HepG2 (cell line): ENCODE measurements around the gene IQCE. TPM values are rescaled to one million over a fixed set of nuclear protein-coding genes. Genes with fewer than 3 reads are reported as not detected.
A peak's percentile ranks its signal among the peaks of the same experiment; 100 is the strongest.

Experiments
- ARID2 ChIP-seq: sonication (generic); formaldehyde crosslinking; IDR thresholded peaks from 2 replicates; pipeline ENCODE4 v1.8.1; 2022; ENCODE audit warnings: mild to moderate bottlenecking, missing genetic modification reagents, borderline replicate concordance
- CBX2 ChIP-seq, 2 experiments: fragments of 200-600 bp in 1 of 2; sonication (generic); formaldehyde crosslinking in 1 of 2; IDR thresholded peaks; 2 replicates each; pipeline versions ENCODE4 v1.7.0 to v1.8.1; 2018 to 2022; ENCODE audit warnings: low read depth in 2 of 2, low read length in 1 of 2, mild to moderate bottlenecking in 1 of 2, missing genetic modification reagents in 1 of 2
- DPF2 ChIP-seq: sonication (generic); formaldehyde crosslinking; IDR thresholded peaks from 2 replicates; pipeline ENCODE4 v1.4.0; 2020; ENCODE audit warnings: mild to moderate bottlenecking, low read depth, missing genetic modification reagents, borderline replicate concordance
- DR1 ChIP-seq: sonication (generic); formaldehyde crosslinking; IDR thresholded peaks from 2 replicates; pipeline ENCODE4 v1.8.0; 2021; ENCODE audit warnings: mild to moderate bottlenecking, missing genetic modification reagents, inconsistent platforms
- EED ChIP-seq: sonication (generic); formaldehyde crosslinking; IDR thresholded peaks from 2 replicates; pipeline ENCODE4 v1.5.0; 2020; ENCODE audit warnings: mild to moderate bottlenecking, missing genetic modification reagents
- GATAD1 ChIP-seq: IDR thresholded peaks from 2 replicates; pipeline ENCODE4 v1.6.1; 2016; ENCODE audit warnings: missing genetic modification reagents, missing compliant biosample characterization
- HNRNPUL1 ChIP-seq: fragments of 200-400 bp; formaldehyde crosslinking; IDR thresholded peaks from 2 replicates; pipeline ENCODE4 v1.6.1; 2017; ENCODE audit warnings: low read depth, mild to moderate bottlenecking, low read length, moderate library complexity
- HOXD1 ChIP-seq: sonication (generic); formaldehyde crosslinking; IDR thresholded peaks from 2 replicates; pipeline ENCODE4 v1.5.0; 2020; ENCODE audit warnings: missing genetic modification reagents
- IRX3 ChIP-seq: sonication (generic); formaldehyde crosslinking; IDR thresholded peaks from 2 replicates; pipeline ENCODE4 v1.8.1; 2023; ENCODE audit warnings: mild to moderate bottlenecking, low read depth, missing genetic modification reagents, borderline replicate concordance
- MIER2 ChIP-seq: IDR thresholded peaks from 2 replicates; pipeline ENCODE4 v1.6.1; 2016; ENCODE audit warnings: missing biosample characterization, missing genetic modification reagents
- NCOA2 ChIP-seq: sonication (generic); formaldehyde crosslinking; IDR thresholded peaks from 2 replicates; pipeline ENCODE4 v1.8.0; 2022; ENCODE audit warnings: inconsistent platforms
- PAX8 ChIP-seq: sonication (generic); formaldehyde crosslinking; IDR thresholded peaks from 2 replicates; pipeline ENCODE4 v1.8.0; 2022; ENCODE audit warnings: mild to moderate bottlenecking, missing genetic modification reagents, borderline replicate concordance
- RORA ChIP-seq: sonication (generic); formaldehyde crosslinking; IDR thresholded peaks from 2 replicates; pipeline ENCODE4 v1.5.0; 2020; ENCODE audit warnings: mild to moderate bottlenecking, missing genetic modification reagents, moderate library complexity
- SETDB1 ChIP-seq: sonication (generic); formaldehyde crosslinking; IDR thresholded peaks from 2 replicates; pipeline ENCODE4 v1.5.1; 2020; ENCODE audit warnings: missing genetic modification reagents, mild to moderate bottlenecking, borderline replicate concordance
- ZBTB21 ChIP-seq: sonication (generic); formaldehyde crosslinking; IDR thresholded peaks from 2 replicates; pipeline ENCODE4 v1.4.0; 2020; ENCODE audit warnings: missing genetic modification reagents
- ZC3H4 ChIP-seq: sonication (generic); formaldehyde crosslinking; IDR thresholded peaks from 2 replicates; pipeline ENCODE4 v1.4.0; 2020; ENCODE audit warnings: missing genetic modification reagents, borderline replicate concordance
- ZFP36L2 ChIP-seq: sonication (generic); formaldehyde crosslinking; IDR thresholded peaks from 2 replicates; pipeline ENCODE4 v1.4.0; 2020; ENCODE audit warnings: missing genetic modification reagents
- ZNF292 ChIP-seq: sonication (generic); formaldehyde crosslinking; IDR thresholded peaks from 2 replicates; pipeline ENCODE4 v1.8.1; 2022; ENCODE audit warnings: mild to moderate bottlenecking, low read depth, missing genetic modification reagents, borderline replicate concordance
- ZNF431 ChIP-seq: sonication (generic); formaldehyde crosslinking; IDR thresholded peaks from 2 replicates; pipeline ENCODE4 v1.9.0; 2022; ENCODE audit warnings: missing genetic modification reagents, low read depth, mild to moderate bottlenecking, borderline replicate concordance
- ZNF615 ChIP-seq: sonication (generic); formaldehyde crosslinking; IDR thresholded peaks from 2 replicates; pipeline ENCODE4 v1.5.0; 2020; ENCODE audit warnings: mild to moderate bottlenecking, missing genetic modification reagents, borderline replicate concordance
- ZNF616 ChIP-seq: sonication (generic); formaldehyde crosslinking; IDR thresholded peaks from 2 replicates; pipeline ENCODE4 v1.5.0; 2020; ENCODE audit warnings: low read depth, mild to moderate bottlenecking, missing genetic modification reagents
- ZNF746 ChIP-seq: sonication (generic); formaldehyde crosslinking; IDR thresholded peaks from 2 replicates; pipeline ENCODE4 v1.8.0; 2022; ENCODE audit warnings: mild to moderate bottlenecking, missing genetic modification reagents
- ZNF83 ChIP-seq: sonication (generic); formaldehyde crosslinking; IDR thresholded peaks from 2 replicates; pipeline ENCODE4 v1.4.0; 2020; ENCODE audit warnings: missing genetic modification reagents, mild to moderate bottlenecking, borderline replicate concordance
- polyA plus RNA-seq, 8 experiments: library from polyadenylated mRNA; depleted of rRNA in 3 of 8; stranded (reverse) in 7 of 8; unstranded in 1 of 8; fragments of >200 nt; fragmentation: Illumina TruSeq in 4 of 8; extraction: Trizol in 4 of 8; gene quantifications; 2 replicates each; pipeline versions ENCODE4 v1.2.1 to v1.2.3, GENCODE V29; 2011 to 2016; ENCODE audit warnings: low read depth in 4 of 8, missing spikeins in 1 of 8, mixed read lengths in 1 of 8; ENCODE audit not compliant: insufficient read depth in 1 of 8
- total RNA-seq, 5 experiments: library from RNA; depleted of rRNA; stranded (reverse); fragments of >200 nt; fragmentation: Illumina TruSeq; extraction: Trizol; gene quantifications; 2 replicates each; pipeline ENCODE4 v1.2.3, GENCODE V29; 2016; ENCODE audit warnings: low read depth in 1 of 5
- TF ChIP-seq, protein P1 (sequence below): sonication (generic); formaldehyde crosslinking; IDR thresholded peaks from 2 replicates; pipeline ENCODE4 v1.5.1; 2020; ENCODE audit warnings: missing genetic modification reagents, mild to moderate bottlenecking, borderline replicate concordance
- TF ChIP-seq, protein P2 (sequence below): sonication (generic); formaldehyde crosslinking; IDR thresholded peaks from 2 replicates; pipeline ENCODE4 v1.4.0; 2020; ENCODE audit warnings: missing genetic modification reagents
- TF ChIP-seq, protein P3 (sequence below): sonication (generic); formaldehyde crosslinking; IDR thresholded peaks from 2 replicates; pipeline ENCODE4 v1.4.0; 2020; ENCODE audit warnings: missing genetic modification reagents

IQCE gene
- total and polyA plus RNA-seq, 2 of the 13 experiments (the other 11 are each of a cell fraction or from before 2014, with no cell fraction given): 1.5 to 2.5 TPM

DNA sequence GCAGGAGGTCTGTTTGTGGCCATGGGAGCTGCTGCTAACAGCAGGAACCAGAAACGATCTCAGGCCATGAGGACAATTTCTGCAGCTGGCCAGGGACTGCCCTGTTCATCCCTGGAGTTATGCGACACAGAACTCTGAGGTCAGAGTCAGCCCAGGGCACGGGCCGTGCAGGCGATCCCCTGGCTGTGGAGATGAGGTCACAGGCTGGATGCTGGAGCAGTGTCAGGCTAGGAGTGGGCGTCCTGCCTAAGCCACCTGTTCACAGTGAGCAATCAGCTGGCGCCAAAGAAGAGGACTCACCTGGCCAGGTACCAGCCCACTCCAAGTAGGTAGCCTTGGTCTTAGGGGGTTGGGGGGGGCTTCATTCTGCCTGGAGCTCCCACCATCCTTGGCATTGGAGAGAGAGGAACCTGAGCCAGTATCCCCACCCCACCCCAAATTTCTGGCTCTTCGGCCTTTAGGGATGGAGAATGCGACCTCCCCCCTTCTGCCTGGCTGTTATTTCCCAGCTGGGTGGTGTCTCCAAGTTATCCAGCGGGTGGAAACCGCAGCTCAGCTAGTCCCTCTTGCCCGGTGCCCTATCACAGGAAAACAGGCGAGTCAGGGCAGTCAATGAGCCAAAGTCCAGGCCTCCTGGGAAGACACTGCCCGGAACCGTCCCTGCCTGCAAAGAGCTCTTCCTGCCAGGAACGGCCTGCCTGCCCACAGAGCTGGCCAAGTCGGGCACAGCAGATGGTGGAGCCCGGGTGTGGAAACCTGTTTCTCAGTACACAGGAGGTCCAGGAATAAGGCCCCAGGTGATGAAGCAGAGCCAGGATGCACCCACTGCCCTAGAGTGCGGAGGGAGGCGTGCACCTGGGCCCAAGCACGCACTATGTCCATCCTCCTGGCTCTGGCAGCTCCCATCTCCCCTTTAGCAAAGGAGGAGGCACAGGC, 71.2 kb downstream of the IQCE start (continued):
- TF ChIP-seq NCOA2 (CRISPR knock-in tag) (0 out of 2 replicates have a peak, but pooled peaks have one; percentile 9), RORA (CRISPR knock-in tag) (no peak), IRX3 (CRISPR knock-in tag) (no peak), PAX8 (CRISPR knock-in tag) (no peak), ZNF431 (CRISPR knock-in tag) (no peak), ZNF292 (CRISPR knock-in tag) (peak; percentile 80; the same call in 1 of the 2 replicates), ZNF746 (CRISPR knock-in tag) (no peak), DPF2 (CRISPR knock-in tag) (0 out of 2 replicates have a peak, but pooled peaks have one; percentile 43), ZNF83 (CRISPR knock-in tag) (no peak), GATAD1 (CRISPR knock-in tag) (no peak), EED (CRISPR knock-in tag) (no peak), HOXD1 (no peak), ARID2 (no peak), ZNF615 (CRISPR knock-in tag) (no peak), CBX2 (IDR thresholded peaks at IDR 0.05; ENCODE audit: low read depth, low read length) (no peak), CBX2 (CRISPR knock-in tag; IDR thresholded peaks at IDR 0.05; ENCODE audit: low read depth) (no peak), DR1 (CRISPR knock-in tag) (peak; percentile 22; the same call in 1 of the 2 replicates), ZC3H4 (CRISPR knock-in tag) (no peak), SETDB1 (CRISPR knock-in tag) (no peak), MIER2 (CRISPR knock-in tag) (no peak), ZBTB21 (CRISPR knock-in tag) (peak; percentile 95), ZNF616 (CRISPR knock-in tag) (no peak), HNRNPUL1 (no peak), ZFP36L2 (no peak)
- TF ChIP-seq, protein P1, sequence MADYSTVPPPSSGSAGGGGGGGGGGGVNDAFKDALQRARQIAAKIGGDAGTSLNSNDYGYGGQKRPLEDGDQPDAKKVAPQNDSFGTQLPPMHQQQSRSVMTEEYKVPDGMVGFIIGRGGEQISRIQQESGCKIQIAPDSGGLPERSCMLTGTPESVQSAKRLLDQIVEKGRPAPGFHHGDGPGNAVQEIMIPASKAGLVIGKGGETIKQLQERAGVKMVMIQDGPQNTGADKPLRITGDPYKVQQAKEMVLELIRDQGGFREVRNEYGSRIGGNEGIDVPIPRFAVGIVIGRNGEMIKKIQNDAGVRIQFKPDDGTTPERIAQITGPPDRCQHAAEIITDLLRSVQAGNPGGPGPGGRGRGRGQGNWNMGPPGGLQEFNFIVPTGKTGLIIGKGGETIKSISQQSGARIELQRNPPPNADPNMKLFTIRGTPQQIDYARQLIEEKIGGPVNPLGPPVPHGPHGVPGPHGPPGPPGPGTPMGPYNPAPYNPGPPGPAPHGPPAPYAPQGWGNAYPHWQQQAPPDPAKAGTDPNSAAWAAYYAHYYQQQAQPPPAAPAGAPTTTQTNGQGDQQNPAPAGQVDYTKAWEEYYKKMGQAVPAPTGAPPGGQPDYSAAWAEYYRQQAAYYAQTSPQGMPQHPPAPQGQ (CRISPR knock-in tag): no peak
- TF ChIP-seq, protein P2, sequence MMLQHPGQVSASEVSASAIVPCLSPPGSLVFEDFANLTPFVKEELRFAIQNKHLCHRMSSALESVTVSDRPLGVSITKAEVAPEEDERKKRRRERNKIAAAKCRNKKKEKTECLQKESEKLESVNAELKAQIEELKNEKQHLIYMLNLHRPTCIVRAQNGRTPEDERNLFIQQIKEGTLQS (CRISPR knock-in tag): no peak
- TF ChIP-seq, protein P3, sequence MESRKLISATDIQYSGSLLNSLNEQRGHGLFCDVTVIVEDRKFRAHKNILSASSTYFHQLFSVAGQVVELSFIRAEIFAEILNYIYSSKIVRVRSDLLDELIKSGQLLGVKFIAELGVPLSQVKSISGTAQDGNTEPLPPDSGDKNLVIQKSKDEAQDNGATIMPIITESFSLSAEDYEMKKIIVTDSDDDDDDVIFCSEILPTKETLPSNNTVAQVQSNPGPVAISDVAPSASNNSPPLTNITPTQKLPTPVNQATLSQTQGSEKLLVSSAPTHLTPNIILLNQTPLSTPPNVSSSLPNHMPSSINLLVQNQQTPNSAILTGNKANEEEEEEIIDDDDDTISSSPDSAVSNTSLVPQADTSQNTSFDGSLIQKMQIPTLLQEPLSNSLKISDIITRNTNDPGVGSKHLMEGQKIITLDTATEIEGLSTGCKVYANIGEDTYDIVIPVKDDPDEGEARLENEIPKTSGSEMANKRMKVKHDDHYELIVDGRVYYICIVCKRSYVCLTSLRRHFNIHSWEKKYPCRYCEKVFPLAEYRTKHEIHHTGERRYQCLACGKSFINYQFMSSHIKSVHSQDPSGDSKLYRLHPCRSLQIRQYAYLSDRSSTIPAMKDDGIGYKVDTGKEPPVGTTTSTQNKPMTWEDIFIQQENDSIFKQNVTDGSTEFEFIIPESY (CRISPR knock-in tag): no peak
